ENCODE data around the gene PITPNC1.

DNA sequence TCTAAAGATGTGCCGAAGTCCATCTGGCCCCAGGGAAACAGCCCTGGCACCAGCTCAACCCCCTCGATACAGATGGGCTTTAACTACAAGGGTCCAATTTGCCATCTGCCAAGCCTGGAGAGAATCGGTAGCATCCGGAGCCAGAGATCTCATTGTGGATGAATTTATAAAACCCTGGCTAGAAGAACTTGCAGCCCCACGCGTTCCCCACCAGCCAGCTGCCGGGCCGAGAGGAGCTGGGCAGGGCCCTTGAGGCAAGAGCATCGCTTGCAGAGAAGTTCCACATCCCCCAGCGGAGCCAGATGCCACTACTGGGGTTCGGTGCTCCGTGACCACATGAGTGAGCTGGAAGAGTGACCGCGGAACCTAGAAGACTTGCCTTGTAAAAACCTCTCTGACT lies 275.4 kb downstream of the PITPNC1 start:
- TF ChIP-seq, protein P1, sequence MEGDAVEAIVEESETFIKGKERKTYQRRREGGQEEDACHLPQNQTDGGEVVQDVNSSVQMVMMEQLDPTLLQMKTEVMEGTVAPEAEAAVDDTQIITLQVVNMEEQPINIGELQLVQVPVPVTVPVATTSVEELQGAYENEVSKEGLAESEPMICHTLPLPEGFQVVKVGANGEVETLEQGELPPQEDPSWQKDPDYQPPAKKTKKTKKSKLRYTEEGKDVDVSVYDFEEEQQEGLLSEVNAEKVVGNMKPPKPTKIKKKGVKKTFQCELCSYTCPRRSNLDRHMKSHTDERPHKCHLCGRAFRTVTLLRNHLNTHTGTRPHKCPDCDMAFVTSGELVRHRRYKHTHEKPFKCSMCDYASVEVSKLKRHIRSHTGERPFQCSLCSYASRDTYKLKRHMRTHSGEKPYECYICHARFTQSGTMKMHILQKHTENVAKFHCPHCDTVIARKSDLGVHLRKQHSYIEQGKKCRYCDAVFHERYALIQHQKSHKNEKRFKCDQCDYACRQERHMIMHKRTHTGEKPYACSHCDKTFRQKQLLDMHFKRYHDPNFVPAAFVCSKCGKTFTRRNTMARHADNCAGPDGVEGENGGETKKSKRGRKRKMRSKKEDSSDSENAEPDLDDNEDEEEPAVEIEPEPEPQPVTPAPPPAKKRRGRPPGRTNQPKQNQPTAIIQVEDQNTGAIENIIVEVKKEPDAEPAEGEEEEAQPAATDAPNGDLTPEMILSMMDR (IDR thresholded peaks at IDR 0.05; ENCODE audit: insufficient read depth, low read depth, low read length), result no peak
- no peak for TF ChIP-seq EZH2 (IDR thresholded peaks at IDR 0.05; ENCODE audit: insufficient read depth, low read length)
